ENCODE measurements around the gene SLC44A1. TPM values are rescaled to one million over a fixed set of nuclear protein-coding genes. Genes with fewer than 3 reads are reported as not detected.

Gene SLC44A1
- total RNA-seq, 3 donors from 2014 or later: 4.0 to 5.4 (median 4.1) TPM

DNA sequence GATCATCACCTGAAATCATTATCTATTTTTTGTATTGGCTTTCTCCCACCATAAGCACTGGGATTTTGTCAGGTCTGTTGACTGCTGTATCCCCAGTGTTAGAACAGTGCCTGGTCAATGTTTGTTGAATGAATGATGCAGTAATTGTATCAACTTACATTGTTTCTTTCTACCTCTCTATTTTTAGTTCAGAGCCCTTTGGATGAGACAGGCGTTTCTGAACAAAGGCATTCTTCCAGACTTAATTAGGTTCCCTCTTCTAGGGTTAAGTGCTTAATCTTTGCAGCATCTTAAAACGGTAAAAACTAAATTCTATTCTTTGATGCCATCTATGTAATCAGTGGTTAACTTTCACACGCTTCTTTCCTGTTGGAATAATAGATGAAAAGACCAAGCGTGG lies 26.3 kb downstream of the SLC44A1 start:
- H3K4me1 Mint-ChIP-seq (ENCODE audit: low read depth): peaks cover 8% of the 10 kb centered on the region

GRCh38 chr9:105273731-105274130 lies 29.3 kb downstream of the SLC44A1 start:
- ATAC-seq (no peak), DNase-seq (no peak)
- H3K4me1 Mint-ChIP-seq (ENCODE audit: low read depth): peaks cover 8% of the 10 kb centered on the region
- no peaks in the 10 kb centered on the region for H3K36me3 Mint-ChIP-seq (ENCODE audit: insufficient read depth)
- no peaks in the 10 kb centered on the region for H3K27me3 Mint-ChIP-seq (ENCODE audit: low read depth)
- no peaks in the 10 kb centered on the region for H3K9me3 Mint-ChIP-seq
- H3K4me3 Mint-ChIP-seq: no peak overlapping the region

More for the DNA sequence above, 26.3 kb downstream of the SLC44A1 start:
- Mint-ChIP-seq H3K36me3 (ENCODE audit: insufficient read depth) (peaks cover 6% of the 10 kb centered on the region), H3K9me3 (peaks cover 3% of the 10 kb centered on the region), H3K4me3 (no peak overlapping the region), H3K27me3 (ENCODE audit: low read depth) (no peaks in the 10 kb centered on the region)
- DNase-seq: no peak
- no peak for ATAC-seq

GRCh38 chr9:105275111-105275510 lies 30.7 kb downstream of the SLC44A1 start:
- Mint-ChIP-seq H3K9me3 (no peaks in the 10 kb centered on the region), H3K36me3 (ENCODE audit: insufficient read depth) (no peaks in the 10 kb centered on the region), H3K4me3 (no peak overlapping the region), H3K27me3 (ENCODE audit: low read depth) (no peaks in the 10 kb centered on the region), H3K4me1 (ENCODE audit: low read depth) (peaks cover 8% of the 10 kb centered on the region)
- DNase-seq: no peak
- ATAC-seq: no peak

DNA sequence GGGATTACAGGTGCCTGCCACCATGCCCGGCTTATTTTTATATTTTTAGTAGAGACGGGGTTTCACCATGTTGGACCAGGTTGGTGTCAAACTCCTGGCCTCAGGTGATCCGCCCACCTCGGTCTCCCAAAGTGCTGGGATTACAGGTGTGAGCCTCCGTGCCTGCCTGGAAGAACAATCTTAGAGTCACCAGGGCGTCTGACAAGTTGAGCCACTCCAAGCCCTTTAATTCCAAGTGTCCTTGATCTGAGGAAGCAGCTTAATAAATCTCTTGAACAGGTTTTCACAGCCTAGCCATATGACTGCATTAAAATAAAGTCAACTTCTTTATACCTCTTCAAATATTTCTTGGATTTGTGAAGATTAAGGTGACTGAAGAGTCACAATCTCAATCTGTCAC lies 31.5 kb downstream of the SLC44A1 start:
- ATAC-seq (no peak), DNase-seq (no peak)
- no peaks in the 10 kb centered on the region for H3K27me3 Mint-ChIP-seq (ENCODE audit: low read depth)
- no peak overlapping the region for H3K4me3 Mint-ChIP-seq
- no peaks in the 10 kb centered on the region for H3K36me3 Mint-ChIP-seq (ENCODE audit: insufficient read depth)
- peaks cover 1% of the 10 kb centered on the region for H3K4me1 Mint-ChIP-seq (ENCODE audit: low read depth)
- H3K9me3 Mint-ChIP-seq: no peaks in the 10 kb centered on the region

- ATAC-seq (no peak), DNase-seq (no peak)
- Mint-ChIP-seq H3K9me3 (no peaks in the 10 kb centered on the region), H3K4me3 (no peak overlapping the region), H3K36me3 (ENCODE audit: insufficient read depth) (peaks cover 5% of the 10 kb centered on the region), H3K4me1 (ENCODE audit: low read depth) (peaks cover 5% of the 10 kb centered on the region), H3K27me3 (ENCODE audit: low read depth) (no peaks in the 10 kb centered on the region)
These were observed 34.3 kb downstream of the SLC44A1 start for GRCh38 chr9:105278751-105279150.

DNA sequence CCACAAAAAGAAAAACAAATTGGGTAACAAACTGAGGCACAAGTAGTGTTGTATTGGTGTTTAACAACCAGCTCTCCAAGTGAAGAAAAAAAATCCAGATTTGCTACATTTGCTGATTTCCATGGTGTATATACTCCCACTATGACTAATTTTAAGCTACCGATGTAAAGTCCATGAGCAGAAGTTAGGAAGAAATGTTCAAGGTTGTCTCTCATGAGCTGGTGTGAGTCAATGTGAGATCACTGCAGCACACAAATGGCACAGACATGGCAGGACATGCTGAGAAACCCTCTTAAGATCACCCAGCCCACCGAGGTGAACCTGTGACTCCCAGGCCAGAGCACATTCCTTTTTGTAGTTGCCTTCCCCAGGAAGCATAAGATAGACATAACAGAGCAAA lies 36.2 kb downstream of the SLC44A1 start:
- DNase-seq (no peak), ATAC-seq (no peak)
- Mint-ChIP-seq H3K36me3 (ENCODE audit: insufficient read depth) (peaks cover 7% of the 10 kb centered on the region), H3K4me3 (no peak overlapping the region), H3K9me3 (no peaks in the 10 kb centered on the region), H3K4me1 (ENCODE audit: low read depth) (peaks cover 6% of the 10 kb centered on the region), H3K27me3 (ENCODE audit: low read depth) (no peaks in the 10 kb centered on the region)

DNA sequence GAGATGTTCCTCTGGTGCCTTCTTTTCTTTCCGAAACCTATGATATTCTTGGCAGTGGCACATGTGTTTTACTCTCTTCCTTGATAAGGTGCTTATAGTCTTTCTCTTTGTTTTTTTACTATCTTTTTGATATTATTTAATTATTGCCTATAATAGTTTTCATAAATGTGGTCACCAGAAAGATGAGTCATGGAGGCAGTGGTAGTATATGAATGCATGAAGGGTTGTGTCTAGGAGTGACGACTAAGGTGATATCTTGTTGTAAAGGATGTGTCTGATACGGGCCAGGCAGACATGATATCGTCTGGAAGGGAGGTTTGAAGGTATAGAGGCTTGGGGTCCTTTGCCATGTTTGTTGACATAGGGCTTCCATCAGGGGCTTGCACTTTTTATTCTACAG lies 36.8 kb downstream of the SLC44A1 start:
- Mint-ChIP-seq H3K36me3 (ENCODE audit: insufficient read depth) (peaks cover 7% of the 10 kb centered on the region), H3K9me3 (no peaks in the 10 kb centered on the region), H3K27me3 (ENCODE audit: low read depth) (no peaks in the 10 kb centered on the region), H3K4me1 (ENCODE audit: low read depth) (peaks cover 6% of the 10 kb centered on the region), H3K4me3 (no peak overlapping the region)
- DNase-seq: no peak
- ATAC-seq: no peak

DNA sequence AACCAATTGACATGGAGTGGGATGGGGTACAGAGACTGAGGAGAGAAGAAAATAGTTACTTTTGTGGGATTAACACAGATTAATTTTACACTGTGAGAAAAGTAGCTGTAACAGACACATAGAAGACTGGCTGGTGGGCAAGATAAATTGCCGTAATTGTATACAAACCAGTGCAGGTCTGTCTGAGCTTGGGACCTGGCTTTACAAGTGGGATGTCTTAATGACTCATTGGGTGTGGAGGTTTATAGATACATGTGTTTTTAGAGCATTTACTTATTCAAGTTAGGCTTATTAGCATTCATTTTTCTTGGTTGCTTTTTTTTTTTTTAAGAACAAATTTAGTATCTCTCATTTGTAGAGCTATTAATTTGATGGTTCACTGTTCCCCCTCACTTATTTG lies 37.5 kb downstream of the SLC44A1 start:
- Mint-ChIP-seq H3K9me3 (no peaks in the 10 kb centered on the region), H3K4me3 (no peak overlapping the region), H3K36me3 (ENCODE audit: insufficient read depth) (peaks cover 7% of the 10 kb centered on the region), H3K4me1 (ENCODE audit: low read depth) (peaks cover 6% of the 10 kb centered on the region), H3K27me3 (ENCODE audit: low read depth) (no peaks in the 10 kb centered on the region)
- no peak for DNase-seq
- ATAC-seq: no peak

GRCh38 chr9:105282870-105283621 lies 38.6 kb downstream of the SLC44A1 start:
- no peaks in the 10 kb centered on the region for H3K27me3 Mint-ChIP-seq (ENCODE audit: low read depth)
- no peaks in the 10 kb centered on the region for H3K9me3 Mint-ChIP-seq
- ATAC-seq: no peak
- H3K4me3 Mint-ChIP-seq: no peak overlapping the region
- H3K36me3 Mint-ChIP-seq (ENCODE audit: insufficient read depth): peaks cover 7% of the 10 kb centered on the region
- peaks cover 6% of the 10 kb centered on the region for H3K4me1 Mint-ChIP-seq (ENCODE audit: low read depth)
- DNase-seq: no peak

GRCh38 chr9:105283795-105284194 lies 39.3 kb downstream of the SLC44A1 start:
- H3K4me1 Mint-ChIP-seq (ENCODE audit: low read depth): peaks cover 6% of the 10 kb centered on the region
- H3K4me3 Mint-ChIP-seq: no peak overlapping the region
- peaks cover 7% of the 10 kb centered on the region for H3K36me3 Mint-ChIP-seq (ENCODE audit: insufficient read depth)
- H3K9me3 Mint-ChIP-seq: no peaks in the 10 kb centered on the region
- no peak for ATAC-seq
- no peaks in the 10 kb centered on the region for H3K27me3 Mint-ChIP-seq (ENCODE audit: low read depth)
- no peak for DNase-seq

GRCh38 chr9:105284463-105284862 lies 40.0 kb downstream of the SLC44A1 start:
- no peaks in the 10 kb centered on the region for H3K9me3 Mint-ChIP-seq
- no peak for ATAC-seq
- H3K27me3 Mint-ChIP-seq (ENCODE audit: low read depth): no peaks in the 10 kb centered on the region

DNA sequence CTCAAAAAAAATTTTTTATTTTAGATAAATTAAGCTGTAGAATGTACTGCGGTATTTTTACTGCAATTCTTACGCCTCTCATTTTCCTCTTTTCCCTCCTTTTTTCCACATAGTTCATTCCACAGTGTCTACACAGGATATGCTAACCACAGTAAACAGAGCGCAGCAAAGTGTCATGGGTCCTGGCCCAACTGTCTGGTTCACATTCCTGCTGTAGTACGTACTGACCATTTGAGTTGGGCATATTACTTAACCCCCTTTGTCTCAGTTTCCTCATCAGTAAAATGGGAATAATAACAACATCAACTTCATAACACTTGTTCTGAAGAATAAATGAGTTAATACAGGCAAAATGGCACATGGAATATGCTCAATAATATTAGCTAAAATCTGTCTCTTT lies 41.6 kb downstream of the SLC44A1 start:
- peaks cover 7% of the 10 kb centered on the region for H3K36me3 Mint-ChIP-seq (ENCODE audit: insufficient read depth)
- H3K4me3 Mint-ChIP-seq: no peak overlapping the region
- DNase-seq: no peak
- no peaks in the 10 kb centered on the region for H3K27me3 Mint-ChIP-seq (ENCODE audit: low read depth)
- H3K9me3 Mint-ChIP-seq: no peaks in the 10 kb centered on the region
- ATAC-seq: no peak
- H3K4me1 Mint-ChIP-seq (ENCODE audit: low read depth): peaks cover 6% of the 10 kb centered on the region

More at GRCh38 chr9:105284463-105284862, 40.0 kb downstream of the SLC44A1 start:
- H3K36me3 Mint-ChIP-seq (ENCODE audit: insufficient read depth): peaks cover 7% of the 10 kb centered on the region
- no peak overlapping the region for H3K4me3 Mint-ChIP-seq
- DNase-seq: no peak
- H3K4me1 Mint-ChIP-seq (ENCODE audit: low read depth): peaks cover 6% of the 10 kb centered on the region

- ATAC-seq (no peak), DNase-seq (no peak)
- no peaks in the 10 kb centered on the region for H3K9me3 Mint-ChIP-seq
- no peaks in the 10 kb centered on the region for H3K27me3 Mint-ChIP-seq (ENCODE audit: low read depth)
- H3K4me1 Mint-ChIP-seq (ENCODE audit: low read depth): peaks cover 4% of the 10 kb centered on the region
- H3K4me3 Mint-ChIP-seq: no peak overlapping the region
- peaks cover 2% of the 10 kb centered on the region for H3K36me3 Mint-ChIP-seq (ENCODE audit: insufficient read depth)
These were observed 44.9 kb downstream of the SLC44A1 start for GRCh38 chr9:105289305-105289704.

GRCh38 chr9:105290418-105290817 lies 46.0 kb downstream of the SLC44A1 start:
- ATAC-seq (no peak), DNase-seq (no peak)
- no peaks in the 10 kb centered on the region for H3K9me3 Mint-ChIP-seq
- no peak overlapping the region for H3K4me3 Mint-ChIP-seq
- peaks cover 3% of the 10 kb centered on the region for H3K36me3 Mint-ChIP-seq (ENCODE audit: insufficient read depth)
- H3K27me3 Mint-ChIP-seq (ENCODE audit: low read depth): no peaks in the 10 kb centered on the region
- peaks cover 7% of the 10 kb centered on the region for H3K4me1 Mint-ChIP-seq (ENCODE audit: low read depth)

- no peaks in the 10 kb centered on the region for H3K27me3 Mint-ChIP-seq (ENCODE audit: low read depth)
These were observed 46.5 kb downstream of the SLC44A1 start for GRCh38 chr9:105290954-105291353.

More at GRCh38 chr9:105290954-105291353, 46.5 kb downstream of the SLC44A1 start:
- ATAC-seq (no peak), DNase-seq (no peak)
- Mint-ChIP-seq H3K4me1 (ENCODE audit: low read depth) (peaks cover 7% of the 10 kb centered on the region), H3K36me3 (ENCODE audit: insufficient read depth) (peaks cover 2% of the 10 kb centered on the region), H3K9me3 (no peaks in the 10 kb centered on the region), H3K4me3 (no peak overlapping the region)
